GM20000 (cell line): ENCODE data around the gene SYNM.

Experiments
- DNase-seq: peaks from one replicate; pipeline ENCODE4 v3.0.0; 2012; ENCODE audit warnings: low spot score
- TF ChIP-seq, protein P1 (sequence below): IDR thresholded peaks from 2 replicates; pipeline ENCODE4 v1.5.1; 2012; ENCODE audit warnings: mild to moderate bottlenecking, control low read depth; ENCODE audit errors: extremely low read depth, missing control alignments

The SYNM gene

DNA sequence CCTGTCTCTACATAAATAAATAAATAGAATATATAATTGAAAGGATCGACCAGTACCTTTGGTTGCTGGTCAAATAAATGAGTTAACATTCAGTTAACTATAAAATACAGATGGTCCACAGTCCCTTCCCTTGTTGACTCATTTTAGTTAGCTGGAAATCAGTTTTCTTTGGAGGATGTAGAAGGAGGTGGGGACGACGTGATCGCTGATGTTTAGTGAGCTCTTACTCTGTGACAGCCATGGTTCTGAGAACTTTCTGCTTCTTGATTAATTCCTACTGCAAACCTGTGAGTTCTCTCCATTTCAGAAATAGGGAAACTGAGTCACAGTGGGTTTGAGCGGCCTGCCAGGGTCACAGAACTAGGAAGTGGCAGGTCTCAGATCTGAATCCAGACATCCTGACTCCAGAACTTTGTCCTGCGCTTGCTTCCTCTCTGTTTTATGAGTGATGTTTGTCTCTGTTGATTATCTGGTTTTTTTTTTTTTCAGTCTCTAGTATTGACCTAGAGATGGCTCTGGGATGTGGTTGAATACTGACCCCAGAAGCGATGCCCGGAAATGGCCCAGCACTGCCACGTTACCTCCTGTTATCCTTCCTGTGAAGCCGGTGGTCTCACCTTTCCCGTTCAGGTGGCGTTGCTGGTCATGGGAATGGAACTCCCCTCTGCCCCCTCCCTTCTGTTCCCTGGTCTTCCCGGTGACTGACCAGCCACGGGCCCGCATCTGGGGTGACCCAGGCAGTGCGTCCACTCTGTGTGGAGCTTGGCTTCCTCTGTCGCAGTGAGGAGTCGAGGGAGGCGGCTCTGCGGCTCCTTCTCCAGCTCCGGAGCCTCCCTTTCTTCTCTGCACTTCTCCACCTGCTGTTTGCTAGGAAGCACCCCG, 18.2 kb downstream of the SYNM start:
- DNase-seq, result no peak
- TF ChIP-seq, protein P1, sequence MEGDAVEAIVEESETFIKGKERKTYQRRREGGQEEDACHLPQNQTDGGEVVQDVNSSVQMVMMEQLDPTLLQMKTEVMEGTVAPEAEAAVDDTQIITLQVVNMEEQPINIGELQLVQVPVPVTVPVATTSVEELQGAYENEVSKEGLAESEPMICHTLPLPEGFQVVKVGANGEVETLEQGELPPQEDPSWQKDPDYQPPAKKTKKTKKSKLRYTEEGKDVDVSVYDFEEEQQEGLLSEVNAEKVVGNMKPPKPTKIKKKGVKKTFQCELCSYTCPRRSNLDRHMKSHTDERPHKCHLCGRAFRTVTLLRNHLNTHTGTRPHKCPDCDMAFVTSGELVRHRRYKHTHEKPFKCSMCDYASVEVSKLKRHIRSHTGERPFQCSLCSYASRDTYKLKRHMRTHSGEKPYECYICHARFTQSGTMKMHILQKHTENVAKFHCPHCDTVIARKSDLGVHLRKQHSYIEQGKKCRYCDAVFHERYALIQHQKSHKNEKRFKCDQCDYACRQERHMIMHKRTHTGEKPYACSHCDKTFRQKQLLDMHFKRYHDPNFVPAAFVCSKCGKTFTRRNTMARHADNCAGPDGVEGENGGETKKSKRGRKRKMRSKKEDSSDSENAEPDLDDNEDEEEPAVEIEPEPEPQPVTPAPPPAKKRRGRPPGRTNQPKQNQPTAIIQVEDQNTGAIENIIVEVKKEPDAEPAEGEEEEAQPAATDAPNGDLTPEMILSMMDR, result no peak

DNA sequence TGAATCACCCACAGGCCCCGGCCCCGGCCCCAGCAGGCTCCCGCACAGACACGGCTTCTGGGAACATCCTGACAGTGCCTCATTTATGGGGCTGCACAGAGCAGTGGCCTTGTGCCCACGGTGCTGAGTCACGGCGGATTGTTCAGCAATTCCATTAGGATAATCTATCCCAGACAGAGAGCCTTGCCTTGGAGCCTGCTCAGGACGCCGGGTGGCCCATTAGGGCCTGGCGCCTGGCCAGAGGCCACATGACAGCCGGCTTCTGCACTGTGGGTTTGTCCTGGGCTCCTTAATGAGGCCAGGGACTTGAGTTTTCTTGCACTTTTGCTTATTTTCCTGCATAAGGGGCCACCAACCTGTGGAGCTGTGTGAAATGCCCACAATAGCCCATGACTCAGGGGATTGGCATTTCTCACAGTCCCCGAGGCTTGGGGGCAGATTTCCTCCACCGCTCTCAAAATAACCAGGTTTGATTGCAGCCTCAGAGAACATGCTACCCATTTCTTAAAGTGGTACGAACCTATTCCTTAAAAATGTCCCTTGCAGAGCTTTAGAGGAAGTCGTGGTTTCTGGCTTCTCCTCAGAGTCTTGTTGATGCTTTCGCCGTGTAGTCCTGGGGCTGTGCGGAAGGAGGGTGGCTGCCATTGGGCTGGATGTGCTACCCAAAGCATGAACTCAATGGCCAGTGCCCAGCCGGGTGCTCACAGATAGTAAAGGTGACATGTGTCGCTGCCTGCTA, 19.0 kb downstream of the SYNM start:
- DNase-seq, result no peak
- TF ChIP-seq, protein P1, result no peak

DNA sequence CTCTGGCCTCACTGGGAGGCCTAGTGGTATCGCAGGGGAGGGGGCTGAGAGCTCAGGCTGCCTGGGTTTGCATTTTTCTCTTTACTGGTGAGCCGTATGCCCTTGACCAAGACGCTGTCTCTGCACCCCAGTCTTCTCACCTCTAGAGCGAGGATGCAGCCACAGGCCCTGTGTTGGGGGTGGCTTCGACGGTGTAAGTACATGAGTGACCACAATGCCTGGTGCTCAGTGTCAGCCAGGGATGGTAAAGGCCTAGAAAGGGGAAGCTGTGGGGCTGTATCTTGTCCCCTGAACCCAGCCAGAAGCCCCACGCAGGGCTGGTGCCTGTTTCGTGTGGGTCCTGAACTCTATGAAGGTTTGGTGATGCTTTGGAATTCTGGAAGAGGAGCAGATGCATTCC, 19.8 kb downstream of the SYNM start:
- no peak for DNase-seq

DNA sequence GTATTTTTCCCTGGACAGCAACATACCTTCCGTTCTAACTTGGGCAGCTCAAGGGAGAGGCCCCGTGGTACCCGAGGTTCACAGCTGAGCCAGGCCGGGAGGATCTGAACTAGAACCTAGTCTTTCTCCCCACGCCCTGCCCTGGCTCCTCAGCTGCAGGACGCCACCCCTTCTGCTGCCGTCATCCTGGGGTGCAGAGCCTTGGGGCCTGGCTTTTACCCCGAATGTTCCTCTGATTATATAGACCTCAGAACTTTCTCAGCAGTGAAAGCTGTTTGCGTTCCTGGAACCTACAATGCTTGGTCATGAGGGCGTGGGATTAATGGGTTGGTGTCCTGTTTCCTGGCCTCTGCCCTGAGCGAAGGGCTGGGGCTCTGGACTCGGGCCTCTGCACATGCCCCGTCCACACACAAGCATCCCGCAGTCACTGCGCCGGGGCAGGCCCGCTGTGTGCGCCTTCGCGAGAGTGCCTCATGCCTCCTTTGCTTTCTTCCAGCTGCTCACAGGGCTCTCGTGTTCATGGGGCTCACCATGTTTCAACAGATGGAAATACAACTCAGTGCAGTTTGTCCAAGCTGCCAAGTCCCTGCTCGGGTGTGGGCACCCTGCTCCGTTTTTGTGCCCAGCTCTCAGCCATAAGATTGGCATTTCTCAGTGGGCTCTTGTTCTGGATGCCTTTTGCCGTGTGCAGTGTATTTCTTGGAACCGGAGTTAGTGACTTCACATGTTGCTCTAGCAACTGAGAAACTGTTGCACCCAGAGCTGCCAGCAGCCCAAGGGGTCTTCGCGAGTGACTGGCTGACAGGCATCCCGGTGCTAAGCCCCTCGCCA, 20.4 kb downstream of the SYNM start:
- DNase-seq, result no peak
- TF ChIP-seq, protein P1, result no peak

More for the DNA sequence above, 19.8 kb downstream of the SYNM start:
- TF ChIP-seq, protein P1, result no peak

DNA sequence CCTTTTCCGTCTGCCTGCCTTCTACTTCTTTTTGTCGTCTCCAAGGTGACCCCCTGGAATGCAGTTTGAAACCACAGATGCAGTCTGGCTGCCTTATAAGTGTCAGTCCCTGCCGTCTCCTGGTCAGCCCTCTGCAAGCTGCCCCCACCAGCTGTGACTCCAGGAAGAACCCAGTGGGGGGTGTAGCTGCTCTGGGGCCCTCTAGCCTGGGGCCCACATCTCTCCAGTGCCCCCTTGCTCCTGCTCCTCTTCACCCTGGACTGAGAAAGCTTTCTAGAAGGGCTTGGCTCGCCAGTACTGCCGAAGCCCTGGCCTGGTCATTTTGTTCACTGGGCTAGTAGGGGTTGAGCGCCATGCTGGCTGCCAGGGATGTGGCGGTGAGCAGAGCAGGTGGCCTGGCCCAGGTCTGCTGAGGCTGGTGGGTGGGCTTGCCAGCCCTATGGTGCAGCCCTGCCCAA, 21.3 kb downstream of the SYNM start:
- no peak for DNase-seq
- TF ChIP-seq, protein P1, result no peak

DNA sequence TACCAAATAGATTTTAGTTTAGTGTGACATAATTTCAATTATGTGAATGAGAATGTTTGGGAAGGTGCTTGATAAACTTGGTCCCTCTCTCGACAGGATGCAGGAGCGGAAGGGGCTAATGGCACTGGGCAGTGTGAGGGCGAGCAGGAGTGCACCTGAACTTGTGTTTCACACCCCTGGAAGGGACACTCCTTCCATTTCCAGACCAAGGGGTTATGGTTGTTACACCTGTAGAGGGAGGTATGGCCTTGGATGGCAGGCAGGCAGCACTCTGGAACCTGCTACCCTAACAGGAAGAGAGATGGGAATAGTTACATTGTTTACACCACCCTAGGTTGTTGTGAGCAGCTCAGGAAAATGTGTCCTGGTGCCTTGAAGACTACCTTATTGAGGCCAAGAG, 22.1 kb downstream of the SYNM start:
- no peak for DNase-seq
- TF ChIP-seq, protein P1, result no peak
